GM12872 (cell line): Measurements from ENCODE around the gene MZB1.

ENCODE experiments used
- TF ChIP-seq, protein P1 (sequence below): IDR thresholded peaks from 3 replicates; pipeline ENCODE4 v1.5.1; 2011; ENCODE audit warnings: low read depth, mild to moderate bottlenecking, low read length, moderate library complexity; ENCODE audit not compliant: insufficient read depth

MZB1 gene

DNA sequence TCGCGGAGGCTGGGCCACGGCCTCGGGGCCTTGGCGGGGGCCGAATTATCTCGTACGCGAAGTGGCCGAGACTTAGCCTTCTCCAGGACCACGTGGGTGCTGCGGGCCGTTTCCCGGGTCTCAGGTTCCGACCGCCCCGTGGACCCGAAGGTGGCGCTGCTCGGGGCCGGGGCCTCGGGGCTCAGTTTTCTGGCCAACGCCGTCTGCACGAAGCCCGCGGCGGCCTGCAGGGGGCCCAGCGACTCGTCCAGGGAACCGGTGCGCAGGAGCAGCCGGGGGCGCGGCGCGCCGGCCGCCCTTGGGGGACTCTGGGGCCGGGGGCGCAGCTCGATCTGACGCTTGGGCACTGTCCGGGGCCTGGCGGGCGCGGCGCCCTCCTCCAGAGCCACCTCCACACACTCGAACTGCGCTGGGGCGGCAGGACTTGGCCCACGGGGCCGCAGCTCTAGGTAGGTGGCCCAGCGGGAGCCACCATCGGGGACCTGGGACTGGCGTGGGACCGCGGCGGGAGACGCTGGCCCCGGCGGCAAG is 4.5 kb upstream of the MZB1 start:
- TF ChIP-seq, protein P1, sequence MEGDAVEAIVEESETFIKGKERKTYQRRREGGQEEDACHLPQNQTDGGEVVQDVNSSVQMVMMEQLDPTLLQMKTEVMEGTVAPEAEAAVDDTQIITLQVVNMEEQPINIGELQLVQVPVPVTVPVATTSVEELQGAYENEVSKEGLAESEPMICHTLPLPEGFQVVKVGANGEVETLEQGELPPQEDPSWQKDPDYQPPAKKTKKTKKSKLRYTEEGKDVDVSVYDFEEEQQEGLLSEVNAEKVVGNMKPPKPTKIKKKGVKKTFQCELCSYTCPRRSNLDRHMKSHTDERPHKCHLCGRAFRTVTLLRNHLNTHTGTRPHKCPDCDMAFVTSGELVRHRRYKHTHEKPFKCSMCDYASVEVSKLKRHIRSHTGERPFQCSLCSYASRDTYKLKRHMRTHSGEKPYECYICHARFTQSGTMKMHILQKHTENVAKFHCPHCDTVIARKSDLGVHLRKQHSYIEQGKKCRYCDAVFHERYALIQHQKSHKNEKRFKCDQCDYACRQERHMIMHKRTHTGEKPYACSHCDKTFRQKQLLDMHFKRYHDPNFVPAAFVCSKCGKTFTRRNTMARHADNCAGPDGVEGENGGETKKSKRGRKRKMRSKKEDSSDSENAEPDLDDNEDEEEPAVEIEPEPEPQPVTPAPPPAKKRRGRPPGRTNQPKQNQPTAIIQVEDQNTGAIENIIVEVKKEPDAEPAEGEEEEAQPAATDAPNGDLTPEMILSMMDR: peak; percentile 73

DNA sequence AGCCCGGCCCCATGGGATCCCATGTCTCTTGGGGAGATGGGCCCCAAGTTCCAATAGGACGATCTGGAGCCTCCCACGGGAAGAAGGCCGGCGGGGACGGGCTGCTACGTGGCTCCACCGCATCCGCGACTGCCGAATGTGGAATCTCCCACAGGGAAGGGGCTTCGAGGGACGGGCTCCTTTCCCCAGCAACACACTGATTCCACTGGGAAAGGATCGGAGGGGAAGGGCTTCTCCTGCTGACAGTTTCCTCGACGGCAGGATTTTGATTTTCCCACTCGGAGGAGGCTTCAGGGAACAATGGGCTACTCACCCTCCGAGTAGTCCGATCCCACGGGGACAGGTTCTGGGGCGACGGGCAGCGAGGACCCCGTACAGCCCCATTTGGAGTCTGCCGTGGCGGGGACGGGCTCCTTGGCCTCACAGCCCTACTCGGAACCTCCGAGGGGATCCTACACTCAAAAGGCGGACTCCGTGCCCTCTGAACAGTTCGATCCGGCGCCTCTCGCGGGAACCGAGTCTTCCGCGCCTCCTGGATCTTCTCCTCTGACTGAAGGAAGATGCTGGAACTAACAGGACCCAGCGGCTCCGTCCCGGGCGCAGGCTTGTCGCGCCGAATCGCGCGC is 3.9 kb upstream of the MZB1 start:
- TF ChIP-seq, protein P1: no peak

DNA sequence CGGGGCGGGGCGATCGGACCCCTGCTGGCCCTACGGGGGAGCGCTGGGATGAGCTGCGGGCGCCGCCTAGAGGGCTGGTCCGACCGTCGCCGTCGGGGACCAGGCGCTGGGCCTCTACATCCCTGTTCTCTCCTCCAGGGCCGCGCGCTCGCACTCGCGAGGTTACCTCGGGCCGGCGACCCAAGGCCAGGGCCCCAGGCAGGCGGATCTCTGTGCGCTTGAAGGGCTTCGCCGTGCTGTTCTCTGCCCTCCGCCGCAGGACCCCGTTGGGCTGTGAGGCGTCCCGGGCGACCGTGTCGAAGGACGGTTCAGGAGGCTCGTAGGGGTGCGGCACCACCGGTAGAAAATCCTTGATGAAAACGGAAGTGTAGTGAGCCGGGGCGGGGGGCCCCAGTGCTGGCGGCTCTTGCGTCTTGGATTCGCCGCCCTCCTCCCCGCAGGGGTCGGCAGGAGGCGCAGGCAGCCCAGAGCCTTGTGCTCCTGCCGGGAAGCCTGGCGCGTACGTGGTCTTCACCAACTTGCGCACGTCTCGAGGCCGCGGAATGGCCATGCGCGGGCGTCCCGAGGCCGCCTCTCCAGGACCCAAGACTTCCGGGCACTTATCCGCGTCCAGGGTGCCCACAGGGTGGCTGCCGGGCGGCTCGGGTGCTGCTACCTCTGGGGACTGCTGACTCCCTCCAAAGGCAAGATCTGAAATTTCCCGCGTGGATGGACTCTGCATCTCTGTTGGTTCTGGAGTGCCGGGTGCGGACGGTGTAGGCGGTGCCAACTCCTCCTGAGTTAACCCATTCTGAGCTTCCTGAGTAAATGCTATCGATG is 3.2 kb upstream of the MZB1 start:
- TF ChIP-seq, protein P1: peak; percentile 92

DNA sequence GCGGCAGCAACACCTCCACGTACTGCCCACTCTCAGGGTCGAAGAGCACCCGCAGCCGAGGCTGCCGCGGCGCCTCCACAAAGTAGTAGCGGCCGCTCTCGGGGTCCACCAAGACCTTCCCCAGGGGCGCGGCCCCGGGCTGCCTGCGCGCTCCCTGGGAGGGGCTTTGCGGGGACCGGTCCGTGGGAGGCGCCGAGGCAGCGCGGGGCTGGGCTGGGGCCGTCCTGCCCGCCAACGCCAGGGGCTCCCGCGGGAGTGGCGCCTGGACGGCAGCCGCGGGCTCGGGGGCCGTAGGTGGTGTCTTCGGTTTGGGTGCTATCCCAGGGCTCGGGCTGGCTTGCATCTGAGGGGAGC is 2.6 kb upstream of the MZB1 start:
- TF ChIP-seq, protein P1: no peak

DNA sequence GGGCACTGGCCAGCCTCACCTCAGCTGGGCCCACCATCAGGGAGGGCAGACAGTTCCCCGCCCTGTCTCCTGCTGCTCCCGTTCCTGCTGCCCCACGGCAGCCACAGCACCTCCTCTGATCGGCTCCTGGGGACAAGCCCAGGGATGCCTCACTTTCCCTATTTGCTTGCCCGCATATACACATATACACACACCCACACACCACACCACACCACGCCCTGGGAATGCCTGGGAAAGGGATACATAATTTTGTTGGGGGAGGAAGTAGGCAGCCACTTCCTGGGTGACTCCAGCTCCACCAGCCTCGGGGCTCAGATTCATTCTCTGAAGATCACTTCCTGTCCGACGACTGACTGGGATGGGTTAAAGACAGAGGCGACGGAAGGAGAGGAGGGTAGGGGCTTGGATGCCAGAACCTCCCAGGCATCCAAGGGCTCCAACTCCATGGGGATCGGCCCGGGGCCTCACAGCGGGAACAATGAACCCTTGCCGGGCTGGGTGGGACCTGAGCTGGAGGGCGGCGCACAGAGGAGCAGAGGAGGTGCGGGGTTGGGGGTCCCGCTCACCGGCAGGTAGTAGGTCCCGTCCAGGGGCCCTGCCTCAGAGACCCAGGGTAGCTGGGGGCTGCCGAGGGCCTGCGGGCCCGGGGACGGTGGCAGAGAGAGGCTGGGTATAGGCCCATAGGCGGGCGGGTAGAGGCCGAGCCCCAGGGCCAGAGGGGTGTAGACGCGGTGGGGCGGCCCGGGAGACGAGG is 2.0 kb upstream of the MZB1 start:
- TF ChIP-seq, protein P1: no peak

DNA sequence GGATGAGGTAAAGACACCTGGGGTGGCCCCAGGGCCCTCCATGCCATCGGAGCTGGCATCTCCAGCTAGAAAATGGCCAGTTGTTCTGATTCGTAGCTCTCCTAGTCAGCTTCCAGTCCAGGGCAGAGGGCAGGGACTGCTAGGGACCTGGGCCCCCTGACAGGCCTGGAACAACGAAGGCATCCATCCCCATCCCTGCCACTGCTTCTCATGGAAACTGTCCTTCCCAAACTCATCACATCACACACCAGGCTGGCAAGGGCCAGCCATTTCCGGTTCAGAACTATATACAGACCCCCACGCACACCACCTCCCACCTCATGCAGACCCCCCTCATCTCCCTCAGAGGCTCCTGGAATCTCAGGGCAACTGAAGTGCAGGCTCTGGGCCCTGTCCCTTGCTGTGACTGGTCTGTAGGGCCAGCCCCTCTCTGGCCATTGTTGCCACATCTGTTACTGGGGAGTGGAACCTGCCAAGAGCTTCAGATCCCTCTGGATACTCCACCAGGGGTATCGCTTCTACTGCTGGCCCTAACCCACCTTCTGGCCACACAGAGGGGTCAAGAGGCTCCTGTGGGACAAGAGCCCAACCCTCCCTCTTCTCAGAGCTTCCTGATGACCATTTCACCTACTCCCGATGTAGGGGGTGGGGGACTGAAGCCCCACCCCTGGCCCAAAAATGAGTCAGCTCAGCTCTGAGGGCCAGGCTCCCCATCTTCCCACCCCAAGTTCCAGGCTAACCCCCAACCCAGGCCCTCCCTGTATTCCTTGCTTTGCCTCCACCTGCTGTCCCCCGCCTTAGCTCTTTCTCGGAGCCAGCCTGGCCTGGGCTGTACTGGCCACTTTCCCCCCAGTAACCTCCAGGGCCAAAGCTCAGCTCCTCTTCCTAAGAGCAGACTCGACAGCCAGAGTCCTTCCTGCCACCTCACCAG is 1.2 kb upstream of the MZB1 start:
- TF ChIP-seq, protein P1: no peak
